Thyroid gland (tissue), 4 donors: ENCODE data around the gene CRYBA4.

Experiments used
- POLR2A ChIP-seq, 2 donors: fragments of 450-650 bp; IDR thresholded peaks; one replicate each; pipeline ENCODE4 v1.6.1; 2017; ENCODE audit warnings: antibody characterized with exemption in 2 of 2, mild to moderate bottlenecking in 2 of 2, moderate library complexity in 1 of 2
- TF ChIP-seq, protein P1 (sequence below), 6 experiments: fragments of 200-600 bp in 3 of 6; fragments of 450-650 bp in 3 of 6; sonication (generic) in 3 of 6; IDR thresholded peaks; one replicate each; pipeline ENCODE4 v1.5.1; 2016 to 2019; ENCODE audit warnings: antibody characterized with exemption in 6 of 6, mild to moderate bottlenecking in 2 of 6, inconsistent platforms in 1 of 6, moderate library complexity in 1 of 6

DNA sequence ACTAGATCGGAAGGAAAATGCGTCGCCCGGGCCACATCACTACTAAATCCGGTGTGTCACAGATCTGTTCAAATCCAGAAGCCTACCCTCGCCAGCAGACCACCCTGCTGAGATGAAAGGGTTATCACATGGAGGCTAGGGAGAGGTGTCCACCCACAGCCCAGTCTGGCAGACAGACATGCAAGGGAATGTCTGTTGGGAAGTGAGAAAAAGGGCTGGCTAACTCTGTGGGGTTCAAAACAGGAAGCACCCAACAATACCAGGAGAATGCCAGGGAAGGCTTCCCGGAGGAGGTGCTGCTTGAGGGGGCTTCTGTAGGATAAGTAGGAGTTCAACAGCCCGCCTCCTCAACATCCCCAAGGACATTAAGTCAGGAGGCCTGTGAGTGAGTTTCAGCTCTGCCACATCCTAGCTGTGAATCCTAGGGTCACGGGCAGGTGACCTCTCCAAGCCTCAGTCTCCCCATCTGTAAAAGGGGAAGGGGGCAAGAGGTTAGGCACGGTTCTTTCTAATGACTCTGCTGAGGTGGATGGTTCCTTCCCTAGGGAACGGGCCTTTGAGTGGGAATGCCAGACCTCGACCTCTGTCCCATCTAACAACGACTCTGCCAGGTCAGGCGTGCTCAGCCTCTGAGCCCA, 32.9 kb upstream of the CRYBA4 start:
- TF ChIP-seq, protein P1, sequence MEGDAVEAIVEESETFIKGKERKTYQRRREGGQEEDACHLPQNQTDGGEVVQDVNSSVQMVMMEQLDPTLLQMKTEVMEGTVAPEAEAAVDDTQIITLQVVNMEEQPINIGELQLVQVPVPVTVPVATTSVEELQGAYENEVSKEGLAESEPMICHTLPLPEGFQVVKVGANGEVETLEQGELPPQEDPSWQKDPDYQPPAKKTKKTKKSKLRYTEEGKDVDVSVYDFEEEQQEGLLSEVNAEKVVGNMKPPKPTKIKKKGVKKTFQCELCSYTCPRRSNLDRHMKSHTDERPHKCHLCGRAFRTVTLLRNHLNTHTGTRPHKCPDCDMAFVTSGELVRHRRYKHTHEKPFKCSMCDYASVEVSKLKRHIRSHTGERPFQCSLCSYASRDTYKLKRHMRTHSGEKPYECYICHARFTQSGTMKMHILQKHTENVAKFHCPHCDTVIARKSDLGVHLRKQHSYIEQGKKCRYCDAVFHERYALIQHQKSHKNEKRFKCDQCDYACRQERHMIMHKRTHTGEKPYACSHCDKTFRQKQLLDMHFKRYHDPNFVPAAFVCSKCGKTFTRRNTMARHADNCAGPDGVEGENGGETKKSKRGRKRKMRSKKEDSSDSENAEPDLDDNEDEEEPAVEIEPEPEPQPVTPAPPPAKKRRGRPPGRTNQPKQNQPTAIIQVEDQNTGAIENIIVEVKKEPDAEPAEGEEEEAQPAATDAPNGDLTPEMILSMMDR (IDR thresholded peaks at IDR 0.05), result no peak
- no peak for TF ChIP-seq POLR2A (IDR thresholded peaks at IDR 0.05)
